HG03103 (cell line): ENCODE results near the gene FAM209A.
"Not testable (repeated sequence)": the region's sequence is repeated elsewhere in the genome, so short reads cannot be mapped to it uniquely, and the experiment has no call there.

Source experiments
- ATAC-seq: cut with Tn5 transposase; IDR thresholded peaks from one replicate; pipeline ENCODE4 v1.9.1; 2021; ENCODE audit warnings: low read depth; ENCODE audit not compliant: unreplicated experiment

FAM209A gene

GRCh38 chr20:56524444-56524843 is at the start of gene FAM209A:
Gene FAM209A, plus strand, starts transcription at chr20:56524744. Its CDS starts 65 bp downstream, at chr20:56524809.
- ATAC-seq: not testable (repeated sequence)

- peak; percentile 54 for ATAC-seq
These were observed 40.6 kb upstream of the FAM209A start for GRCh38 chr20:56483970-56484369.

- no peak for ATAC-seq
These were observed 37.3 kb upstream of the FAM209A start for GRCh38 chr20:56487216-56487615.

GRCh38 chr20:56488566-56488965 is 36.0 kb upstream of the FAM209A start:
- ATAC-seq: no peak

GRCh38 chr20:56501116-56501515 is 23.4 kb upstream of the FAM209A start:
- ATAC-seq: no peak

GRCh38 chr20:56503916-56504315 is 20.6 kb upstream of the FAM209A start:
- no peak for ATAC-seq

GRCh38 chr20:56504373-56505005 is 20.1 kb upstream of the FAM209A start:
- ATAC-seq: no peak

- no peak for ATAC-seq
These were observed 18.4 kb upstream of the FAM209A start for GRCh38 chr20:56506103-56506502.

- no peak for ATAC-seq
These were observed 12.6 kb upstream of the FAM209A start for GRCh38 chr20:56511926-56512325.

GRCh38 chr20:56513161-56514150 is 11.1 kb upstream of the FAM209A start:
- ATAC-seq: no peak

- ATAC-seq: no peak
These were observed 7.9 kb upstream of the FAM209A start for GRCh38 chr20:56516631-56517030.

GRCh38 chr20:56517211-56517610 is 7.3 kb upstream of the FAM209A start:
- no peak for ATAC-seq

- no peak for ATAC-seq
These were observed 6.9 kb upstream of the FAM209A start for GRCh38 chr20:56517641-56518040.

- ATAC-seq: no peak
These were observed 6.4 kb upstream of the FAM209A start for GRCh38 chr20:56518126-56518525.

GRCh38 chr20:56518721-56519398 is 5.7 kb upstream of the FAM209A start:
- no peak for ATAC-seq

- ATAC-seq: no peak
These were observed 5.0 kb upstream of the FAM209A start for GRCh38 chr20:56519551-56519950.

- ATAC-seq: no peak
These were observed 4.4 kb upstream of the FAM209A start for GRCh38 chr20:56520180-56520579.

GRCh38 chr20:56520746-56521354 is 3.7 kb upstream of the FAM209A start:
- ATAC-seq: not testable (repeated sequence)

- no peak for ATAC-seq
These were observed 2.2 kb upstream of the FAM209A start for GRCh38 chr20:56522311-56522710.

- no peak for ATAC-seq
These were observed 3.0 kb downstream of the FAM209A start for GRCh38 chr20:56527521-56527920.

- not testable (repeated sequence) for ATAC-seq
These were observed 8.4 kb downstream of the FAM209A start, which contains the start of gene FAM209B for GRCh38 chr20:56532946-56533345. Gene FAM209B, plus strand, starts transcription at chr20:56533246. Its CDS starts 96 bp downstream, at chr20:56533342.
